K562 (cell line): ENCODE results near the gene NDUFAB1. TPM values are rescaled to one million over a fixed set of nuclear protein-coding genes. Genes with fewer than 3 reads are reported as not detected.

Experiments used
- ATAC-seq: fragments of 200-7000 bp; cut with Tn5 transposase; 3 replicates; pipeline ENCODE4 v1.9.1; 2020; ENCODE audit warnings: moderate library complexity
- BruUV-seq: library from RNA; stranded (reverse); fragments of 400-500 nt; replicated peaks from 2 replicates; lab custom pipeline; 2021; lab: Mats Ljungman, UMichigan
- CTCF ChIA-PET: fragments of 300-600 bp; formaldehyde crosslinking; extraction: SDS; loops from one replicate; lab custom pipeline; 2021; ENCODE audit warnings: low intra/inter-chr PET ratio; lab: Yijun Ruan, JAX
- POLR2A ChIA-PET: fragments of 300-600, 350-650 bp; sonication (Branson Sonifier 250); formaldehyde crosslinking; extraction: SDS; loops from one replicate; lab custom pipeline; 2021; ENCODE audit warnings: antibody characterized with exemption, inconsistent platforms; lab: Yijun Ruan, JAX
- DNase-seq, 4 experiments: peaks; one replicate each; pipeline versions ENCODE4 v3.0.0 to v3.0.0-alpha.2; 2011 to 2018; ENCODE audit warnings: low spot score in 3 of 4, mixed read lengths in 3 of 4; ENCODE audit errors: extremely low read depth in 1 of 4
- FAIRE-seq: peaks from 2 replicates; lab custom pipeline; 2011; peaks lifted over from hg19 to GRCh38; lab: Jason Lieb, UNC
- H2AFZ ChIP-seq: 2 replicates; pipeline ENCODE4 v1.6.0; 2011; ENCODE audit warnings: low read depth, low read length, control low read depth, inconsistent platforms
- H3K27ac ChIP-seq: fragments of 200-600 bp; 3 replicates; pipeline ENCODE4 v1.8.0; 2011; ENCODE audit warnings: low read depth, mild to moderate bottlenecking, control low read depth, inconsistent platforms, low read length, moderate library complexity, mixed read lengths; ENCODE audit errors: extremely low read depth
- H3K27me3 ChIP-seq, 2 experiments: fragments of 300-600 bp in 1 of 2; 2 replicates in 1 of 2; 3 replicates in 1 of 2; pipeline versions ENCODE4 v1.6.0 to v1.8.0; 2011; ENCODE audit warnings: inconsistent platforms in 2 of 2, low read length in 2 of 2, mild to moderate bottlenecking in 1 of 2, mixed read lengths in 1 of 2, moderate library complexity in 1 of 2; ENCODE audit not compliant: control insufficient read depth in 2 of 2, insufficient read depth in 2 of 2
- H3K36me3 ChIP-seq: fragments of 300-600 bp; 3 replicates; pipeline ENCODE4 v1.8.0; 2011; ENCODE audit warnings: mild to moderate bottlenecking, low read length, inconsistent platforms; ENCODE audit not compliant: control insufficient read depth, insufficient read depth
- H3K4me1 ChIP-seq, 2 experiments: fragments of 200-600 bp in 1 of 2; replicated peaks in 1 of 2; 2 replicates in 1 of 2; 3 replicates in 1 of 2; pipeline versions ENCODE4 v1.5.1 to v1.8.0; 2011; ENCODE audit warnings: inconsistent platforms in 2 of 2, low read length in 2 of 2, mild to moderate bottlenecking in 1 of 2, mixed read lengths in 1 of 2, moderate library complexity in 1 of 2; ENCODE audit not compliant: control insufficient read depth in 2 of 2, insufficient read depth in 2 of 2
- H3K4me2 ChIP-seq: 2 replicates; pipeline ENCODE4 v1.6.1; 2011; ENCODE audit warnings: low read length, control low read depth, inconsistent platforms, mixed read lengths; ENCODE audit not compliant: insufficient read depth
- H3K4me3 ChIP-seq: fragments of 200-600 bp; sonication (generic), shearing (Covaris generic); 2 replicates; pipeline ENCODE4 v1.5.1; 2016; ENCODE audit warnings: control low read depth, inconsistent platforms
- H3K79me2 ChIP-seq: fragments of 200-600 bp; 3 replicates; pipeline ENCODE4 v1.8.0; 2011; ENCODE audit warnings: low read length, inconsistent platforms; ENCODE audit not compliant: control insufficient read depth, insufficient read depth
- H3K9ac ChIP-seq, 2 experiments: 2 replicates each; pipeline versions ENCODE4 v1.6.0 to v1.6.1; 2011; ENCODE audit warnings: low read depth in 2 of 2, low read length in 2 of 2, control low read depth in 1 of 2, inconsistent platforms in 1 of 2, mild to moderate bottlenecking in 1 of 2, mixed read lengths in 1 of 2; ENCODE audit not compliant: insufficient read depth in 1 of 2
- H3K9me1 ChIP-seq: one replicate; pipeline ENCODE4 v1.6.0; 2011; ENCODE audit warnings: inconsistent platforms, mild to moderate bottlenecking, low read length, moderate library complexity; ENCODE audit not compliant: control insufficient read depth, insufficient read depth
- H3K9me3 ChIP-seq: replicated peaks from 2 replicates; pipeline ENCODE4 v1.5.1; 2011; ENCODE audit warnings: low read depth, low read length, inconsistent platforms; ENCODE audit not compliant: control insufficient read depth, insufficient read depth
- H4K20me1 ChIP-seq: replicated peaks from 2 replicates; pipeline ENCODE4 v1.6.1; 2011; ENCODE audit warnings: low read length, inconsistent platforms, mixed read lengths; ENCODE audit not compliant: control insufficient read depth, insufficient read depth
- CBFA2T3 ChIP-seq: fragments of 450-650 bp; IDR thresholded peaks from 2 replicates; pipeline ENCODE4 v1.6.1; 2017
- CREB1 ChIP-seq, 2 experiments: sonication (generic) in 1 of 2; formaldehyde crosslinking in 1 of 2; IDR thresholded peaks; 2 replicates each; pipeline versions ENCODE4 v1.6.1 to v1.8.0; 2012 to 2022; ENCODE audit warnings: inconsistent platforms in 1 of 2, mild to moderate bottlenecking in 1 of 2, missing genetic modification reagents in 1 of 2, moderate library complexity in 1 of 2
- CTCF ChIP-seq, 3 experiments: IDR thresholded peaks in 2 of 3; conservative IDR thresholded peaks in 1 of 3; 2 replicates each; pipeline ENCODE4 v1.5.1; 2011 to 2012; ENCODE audit warnings: low read length in 3 of 3, mild to moderate bottlenecking in 3 of 3, control low read depth in 2 of 3, improper control_type of control experiment in 1 of 3, inconsistent platforms in 1 of 3, low read depth in 1 of 3, mixed read lengths in 1 of 3, moderate library complexity in 1 of 3; ENCODE audit not compliant: insufficient read depth in 2 of 3
- DEAF1 ChIP-seq: fragments of 450-650 bp; formaldehyde crosslinking; IDR thresholded peaks from 2 replicates; pipeline ENCODE4 v1.4.0; 2020; ENCODE audit warnings: mild to moderate bottlenecking, moderate library complexity
- ETS2 ChIP-seq: IDR thresholded peaks from 2 replicates; pipeline ENCODE4 v1.6.1; 2016; ENCODE audit warnings: borderline replicate concordance, missing genetic modification characterization, mild to moderate bottlenecking, moderate library complexity, missing compliant biosample characterization; ENCODE audit not compliant: poor library complexity, severe bottlenecking
- ETV1 ChIP-seq: fragments of 450-650 bp; conservative IDR thresholded peaks from 2 replicates; pipeline ENCODE4 v1.6.1; 2016; ENCODE audit warnings: missing genetic modification characterization, control low read depth, low read depth, missing compliant biosample characterization
- ETV5 ChIP-seq: sonication (generic); formaldehyde crosslinking; IDR thresholded peaks from 2 replicates; pipeline ENCODE4 v1.4.0; 2020; ENCODE audit warnings: low read depth, mild to moderate bottlenecking, missing genetic modification reagents
- EWSR1 ChIP-seq: fragments of 450-650 bp; IDR thresholded peaks from 2 replicates; pipeline ENCODE4 v1.6.1; 2018; ENCODE audit warnings: borderline replicate concordance, mild to moderate bottlenecking, low read depth, moderate library complexity; ENCODE audit not compliant: partially characterized antibody
- GABPA ChIP-seq: fragments of 200-800 bp; sonication (Bioruptor generic); conservative IDR thresholded peaks from 2 replicates; pipeline ENCODE4 v1.6.1; 2016; ENCODE audit warnings: low read depth, missing genetic modification characterization, missing compliant biosample characterization
- HNRNPH1 ChIP-seq: fragments of 200-400 bp; formaldehyde crosslinking; optimal IDR thresholded peaks from 2 replicates; pipeline ENCODE3; 2017; ENCODE audit warnings: low read depth, mild to moderate bottlenecking, low read length, moderate library complexity
- NFIX ChIP-seq: fragments of 250-450 bp; sonication (Bioruptor Pico); IDR thresholded peaks from 2 replicates; pipeline ENCODE4 v1.4.0; 2020; ENCODE audit warnings: low read depth, mild to moderate bottlenecking, moderate library complexity
- POLR2G ChIP-seq: fragments of 200-400 bp; formaldehyde crosslinking; IDR thresholded peaks from 2 replicates; pipeline ENCODE4 v1.6.1; 2017; ENCODE audit warnings: low read depth, mild to moderate bottlenecking, antibody characterized with exemption, low read length, moderate library complexity
- RBM39 ChIP-seq: fragments of 200-400 bp; formaldehyde crosslinking; optimal IDR thresholded peaks from 2 replicates; pipeline ENCODE3; 2018; ENCODE audit warnings: low read depth, low read length
- TCF15 ChIP-seq: fragments of 250-450 bp; sonication (Bioruptor Pico); IDR thresholded peaks from 2 replicates; pipeline ENCODE4 v1.8.0; 2022; ENCODE audit warnings: moderate library complexity, mild to moderate bottlenecking, inconsistent platforms
- TEAD2 ChIP-seq: fragments of 450-650 bp; IDR thresholded peaks from 2 replicates; pipeline ENCODE4 v1.6.1; 2016; ENCODE audit warnings: missing genetic modification characterization, control low read depth, missing compliant biosample characterization
- ZNF785 ChIP-seq: fragments of 250-450 bp; sonication (Bioruptor Pico); IDR thresholded peaks from 2 replicates; pipeline ENCODE4 v1.4.0; 2020; ENCODE audit warnings: mild to moderate bottlenecking
- WGBS: fragments of 100-300 bp; shearing (Covaris generic); methylation state at CpG from one replicate; pipeline ENCODE4 v1.1.6; 2016; ENCODE audit warnings: low coverage, mixed read lengths; ENCODE audit not compliant: insufficient coverage; ENCODE audit errors: missing lambda C conversion rate; 5-methylcytosine and 5-hydroxymethylcytosine counted together
- in situ Hi-C: fragments of 300-500 bp; cut with MboI; formaldehyde crosslinking; loops from 4 replicates; pipeline ENCODE4 v1.15.0; 2018; ENCODE audit warnings: inconsistent platforms, mixed read lengths
- intact Hi-C: fragments of 100-400 bp; cut with micrococcal nuclease; formaldehyde crosslinking; loops from 2 replicates; pipeline ENCODE4 v1.14.2; 2022
- polyA plus RNA-seq, 8 experiments: library from polyadenylated mRNA; depleted of rRNA in 4 of 8; stranded (reverse) in 5 of 8; unstranded in 3 of 8; fragments of >200 nt; fragmentation: Nextera tagmentation in 2 of 8; fragmentation: Illumina TruSeq in 1 of 8; extraction: Ambion mirVana in 2 of 8; extraction: Trizol in 1 of 8; gene quantifications; 2 replicates each; pipeline versions ENCODE4 v1.2.1 to v1.2.3, GENCODE V29; 2011 to 2014; ENCODE audit warnings: inconsistent platforms in 1 of 8, missing spikeins in 1 of 8
- total RNA-seq, 7 experiments: library from RNA; depleted of rRNA in 6 of 7; stranded (reverse); fragments of >200 nt in 6 of 7; fragmentation: Illumina TruSeq in 2 of 7; extraction: Trizol in 2 of 7; gene quantifications; 2 replicates each; pipeline versions ENCODE4 v1.2.1 to v1.2.3, GENCODE V29; 2011 to 2021; ENCODE audit warnings: low replicate concordance in 1 of 7

Gene NDUFAB1
- total and polyA plus RNA-seq, 9 of the 15 experiments (the other 6 are each of a cell fraction or from before 2014, with no cell fraction given), result 123 to 481 (median 238) TPM

GRCh38 chr16:23575834-23576233 lies 20.3 kb downstream of the NDUFAB1 start:
- intact Hi-C loops (no loop called here), in situ Hi-C loops (no loop called here)
- DNase-seq (no peak), FAIRE-seq (peak; percentile 54), ATAC-seq (peak; percentile 69)
- WGBS, result 81% methylated on average over 3 of the region's 3 CpGs
- no peak overlapping the region for H2AFZ ChIP-seq
- H3K4me1 ChIP-seq, result no peaks in the 10 kb centered on the region; a peak in 1 of 5 replicates
- H4K20me1 ChIP-seq, result no peaks in the 10 kb centered on the region; the same call in 1 of the 2 replicates
- H3K9me1 ChIP-seq, result no peaks in the 10 kb centered on the region
- no peak overlapping the region for H3K9ac ChIP-seq
- no peak overlapping the region for H3K4me2 ChIP-seq
- ChIA-PET CTCF (no interaction called here), POLR2A (interaction anchor here (0.6 to 2.5 kb wide), 3 partner anchors 8 to 18 kb away, joined by 3 to 11 read pairs (median 4); partner anchors contain the start of genes EARS2 and UBFD1)
- H3K4me3 ChIP-seq, result no peak overlapping the region
- TF ChIP-seq ETV5 (CRISPR knock-in tag), result no peak
- no peak for TF ChIP-seq NFIX (CRISPR knock-in tag)
- no peak for TF ChIP-seq ETV1 (tag)
- TF ChIP-seq DEAF1 (CRISPR knock-in tag), result no peak
- no peak for TF ChIP-seq ETS2 (tag)
- TF ChIP-seq CREB1 (IDR thresholded peaks at IDR 0.05), result no peak
- no peak for TF ChIP-seq CREB1 (CRISPR knock-in tag; IDR thresholded peaks at IDR 0.05)
- TF ChIP-seq CBFA2T3, result no peak
- TF ChIP-seq TEAD2 (tag), result no peak
- no peak for TF ChIP-seq RBM39
- TF ChIP-seq POLR2G, result no peak
- no peak for TF ChIP-seq EWSR1
- no peak for TF ChIP-seq CTCF (IDR thresholded peaks at IDR 0.05 in 2 of 3, conservative IDR thresholded peaks at IDR 0.05 in 1 of 3; ENCODE audit: insufficient read depth in 2 of 3, low read depth in 1 of 3, low read length in 3 of 3)
- no peak for TF ChIP-seq HNRNPH1
- TF ChIP-seq ZNF785 (CRISPR knock-in tag), result no peak
- TF ChIP-seq TCF15, result no peak
- no peak for TF ChIP-seq GABPA
- no peaks in the 10 kb centered on the region for H3K9me3 ChIP-seq
- peaks cover 58% of the 10 kb centered on the region; the same call in 2 of the 3 replicates for H3K36me3 ChIP-seq
- H3K27me3 ChIP-seq, result no peaks in the 10 kb centered on the region
- no peak overlapping the region for H3K27ac ChIP-seq
- BruUV-seq, result no TSS peak
- H3K79me2 ChIP-seq, result no peaks in the 10 kb centered on the region
